MG63 (cell line): ENCODE measurements around the gene SLC39A11. TPM values are rescaled to one million over a fixed set of nuclear protein-coding genes. Genes with fewer than 3 reads are reported as not detected.
"Not testable (repeated sequence)": the region's sequence is repeated elsewhere in the genome, so short reads cannot be mapped to it uniquely, and the experiment has no call there.

Experiments used
- DNase-seq: peaks from one replicate; pipeline ENCODE4 v3.0.0-alpha.2; 2020
- H3K27me3 ChIP-seq: fragments of 250-450 bp; sonication (Bioruptor Pico); 2 replicates; pipeline ENCODE4 v1.5.1; 2020; ENCODE audit warnings: mild to moderate bottlenecking, moderate library complexity
- H3K36me3 ChIP-seq: fragments of 250-450 bp; sonication (Bioruptor Pico); 2 replicates; pipeline ENCODE4 v1.5.1; 2020; ENCODE audit warnings: mild to moderate bottlenecking, moderate library complexity
- H3K4me3 ChIP-seq: fragments of 250-450 bp; sonication (Bioruptor Pico); 2 replicates; pipeline ENCODE4 v1.5.1; 2020; ENCODE audit warnings: mild to moderate bottlenecking, moderate library complexity
- H3K9me3 ChIP-seq: fragments of 250-450 bp; sonication (Bioruptor Pico); 2 replicates; pipeline ENCODE4 v1.5.1; 2020; ENCODE audit warnings: mild to moderate bottlenecking, moderate library complexity
- total RNA-seq: library from RNA; depleted of rRNA; stranded (reverse); fragments of >200 nt; shearing (Covaris generic); gene quantifications from 2 replicates; pipeline ENCODE4 v1.2.3, GENCODE V29; 2014; ENCODE audit warnings: low replicate concordance

The SLC39A11 gene
- total RNA-seq, 1 experiment from 2014 or later: 13.7 TPM

DNA sequence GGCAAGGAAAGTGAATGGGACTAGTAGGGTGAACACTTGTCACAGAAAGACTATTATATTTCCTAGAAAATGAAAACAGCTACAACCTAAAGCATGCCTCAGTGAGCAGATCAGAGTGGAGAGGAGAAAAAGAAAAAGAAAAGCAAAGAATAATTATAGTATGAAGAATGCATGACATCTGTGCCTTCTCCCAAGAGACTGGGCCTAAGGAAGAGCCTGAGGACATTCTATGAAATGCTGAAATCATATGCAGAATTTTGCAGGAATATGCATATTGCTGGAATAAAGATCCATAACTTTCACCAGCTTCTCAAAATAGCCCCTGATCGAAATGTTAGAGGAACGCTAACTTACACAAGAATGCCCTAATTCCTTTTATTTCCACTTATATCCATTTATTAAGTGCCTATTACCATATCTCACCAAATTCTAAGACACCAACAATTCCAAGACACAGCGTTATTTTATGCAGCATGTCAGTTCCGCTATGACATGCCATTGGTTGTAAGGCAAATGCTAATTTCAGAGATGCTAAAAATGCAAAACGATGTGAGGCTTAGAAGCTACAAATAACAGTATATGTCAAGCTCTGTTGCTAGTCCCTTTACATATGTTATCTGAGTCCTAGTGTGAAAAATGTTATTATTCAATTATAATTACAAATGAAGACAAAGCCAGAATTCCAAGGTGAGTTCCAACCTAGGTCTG is 171.0 kb downstream of the SLC39A11 start:
- H3K36me3 ChIP-seq: no peaks in the 10 kb centered on the region; the same call in 1 of the 2 replicates
- H3K4me3 ChIP-seq: no peak overlapping the region
- no peaks in the 10 kb centered on the region for H3K27me3 ChIP-seq
- H3K9me3 ChIP-seq: no peaks in the 10 kb centered on the region
- no peak for DNase-seq

- H3K4me3 ChIP-seq: no peak overlapping the region
- no peak for DNase-seq
- H3K9me3 ChIP-seq: no peaks in the 10 kb centered on the region
- H3K36me3 ChIP-seq: no peaks in the 10 kb centered on the region; the same call in 1 of the 2 replicates
- H3K27me3 ChIP-seq: no peaks in the 10 kb centered on the region
Measured at GRCh38 chr17:72920513-72920912, 172.0 kb downstream of the SLC39A11 start.

GRCh38 chr17:72916991-72917390 is 175.5 kb downstream of the SLC39A11 start:
- no peaks in the 10 kb centered on the region for H3K9me3 ChIP-seq
- no peak overlapping the region for H3K4me3 ChIP-seq
- no peaks in the 10 kb centered on the region; the same call in 1 of the 2 replicates for H3K36me3 ChIP-seq
- DNase-seq: no peak
- H3K27me3 ChIP-seq: no peaks in the 10 kb centered on the region

DNA sequence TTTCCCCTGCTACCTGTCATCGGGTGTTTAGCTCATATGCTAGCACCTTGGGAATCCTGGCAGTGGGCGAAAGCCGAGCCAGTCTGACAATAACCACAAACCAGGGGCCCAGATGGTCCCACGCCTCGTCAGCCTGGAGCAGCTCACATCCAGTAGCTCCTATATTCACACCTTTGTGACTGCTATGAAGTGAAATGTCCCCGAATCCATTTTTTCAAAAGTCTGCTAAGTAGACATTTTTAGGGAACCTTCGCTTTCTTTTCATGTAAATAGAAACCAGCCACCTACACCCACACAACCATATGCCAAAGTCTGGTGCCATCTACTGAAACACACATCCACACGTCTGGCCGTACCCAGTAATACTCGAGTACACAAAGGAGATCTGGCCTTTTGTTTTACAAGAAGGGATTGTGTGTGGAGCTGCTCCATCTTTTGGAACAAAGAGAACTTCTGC is 176.8 kb downstream of the SLC39A11 start:
- no peaks in the 10 kb centered on the region; the same call in 1 of the 2 replicates for H3K36me3 ChIP-seq
- no peaks in the 10 kb centered on the region for H3K9me3 ChIP-seq
- H3K4me3 ChIP-seq: no peak overlapping the region
- H3K27me3 ChIP-seq: no peaks in the 10 kb centered on the region
- no peak for DNase-seq

- Histone ChIP-seq H3K36me3 (no peaks in the 10 kb centered on the region; the same call in none of the 2 replicates), H3K4me3 (no peak overlapping the region), H3K27me3 (no peaks in the 10 kb centered on the region), H3K9me3 (no peaks in the 10 kb centered on the region)
- peak; percentile 23 for DNase-seq
Measured at GRCh38 chr17:72913142-72913682, 179.3 kb downstream of the SLC39A11 start.

DNA sequence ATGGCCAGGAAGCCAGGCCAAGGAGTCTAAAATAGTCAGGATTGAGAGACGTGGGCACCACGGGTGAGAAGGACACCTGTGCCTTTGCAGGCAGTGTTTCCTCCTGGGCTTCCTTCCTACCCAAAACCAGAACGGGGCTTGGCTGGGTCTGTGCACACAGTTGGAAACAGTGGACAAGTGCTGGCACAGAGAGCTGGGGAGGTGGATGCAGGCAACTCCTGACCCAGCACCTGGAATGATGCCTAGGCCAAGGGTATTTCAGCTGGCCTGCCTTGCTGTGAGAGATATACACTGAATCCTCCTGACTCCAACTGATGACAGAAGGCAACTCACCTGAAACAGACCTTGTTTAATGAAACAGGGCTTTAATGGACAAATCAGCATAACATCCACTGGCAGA is 186.2 kb downstream of the SLC39A11 start:
- DNase-seq: no peak
- no peak overlapping the region for H3K4me3 ChIP-seq
- no peaks in the 10 kb centered on the region for H3K27me3 ChIP-seq
- no peaks in the 10 kb centered on the region for H3K9me3 ChIP-seq
- H3K36me3 ChIP-seq: no peaks in the 10 kb centered on the region; the same call in 1 of the 2 replicates

- Histone ChIP-seq H3K9me3 (no peaks in the 10 kb centered on the region), H3K27me3 (no peaks in the 10 kb centered on the region), H3K36me3 (no peaks in the 10 kb centered on the region), H3K4me3 (no peak overlapping the region)
- no peak for DNase-seq
Measured at GRCh38 chr17:72903522-72903921, 189.0 kb downstream of the SLC39A11 start.

DNA sequence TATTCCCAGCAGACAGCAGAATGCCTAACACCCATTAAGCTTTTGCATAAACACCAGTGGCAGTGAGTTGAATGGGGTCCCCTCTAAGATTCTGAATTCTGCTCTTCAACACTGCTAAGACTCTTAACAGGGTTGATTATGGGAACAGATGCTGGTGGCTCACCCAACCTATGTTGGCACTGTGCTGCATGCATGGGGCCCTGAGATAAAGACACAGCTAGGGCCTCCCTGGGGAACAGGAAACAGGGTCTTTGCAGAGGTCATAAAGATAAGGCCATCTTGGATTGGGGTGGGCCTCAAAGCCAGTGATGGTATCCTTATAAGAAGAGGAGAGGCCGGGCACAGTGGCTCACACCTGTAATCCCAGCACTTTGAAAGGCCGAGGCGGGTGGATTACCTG is 190.8 kb downstream of the SLC39A11 start:
- Histone ChIP-seq H3K27me3 (no peaks in the 10 kb centered on the region), H3K36me3 (no peaks in the 10 kb centered on the region), H3K9me3 (no peaks in the 10 kb centered on the region), H3K4me3 (no peak overlapping the region)
- no peak for DNase-seq

DNA sequence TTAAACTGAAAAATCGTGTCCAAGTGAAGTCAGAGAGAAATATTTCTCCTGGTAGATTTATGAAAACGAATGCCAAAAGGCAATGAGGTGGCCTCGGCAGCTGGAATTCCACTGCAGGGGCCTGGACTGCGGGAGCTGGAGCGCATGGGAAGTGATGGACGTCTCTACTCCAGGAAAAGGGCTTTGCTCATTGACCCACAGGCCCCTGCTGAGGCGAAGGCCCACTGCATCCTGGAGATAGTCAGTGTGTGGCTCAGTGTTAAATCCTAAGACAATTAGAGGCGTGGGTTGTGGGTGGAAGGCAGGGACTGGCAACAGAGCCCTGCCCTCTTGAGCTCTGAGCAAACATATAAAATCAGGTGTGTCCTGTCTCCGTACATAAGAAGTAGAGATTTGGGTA is 191.4 kb downstream of the SLC39A11 start:
- no peaks in the 10 kb centered on the region for H3K36me3 ChIP-seq
- no peaks in the 10 kb centered on the region for H3K27me3 ChIP-seq
- H3K4me3 ChIP-seq: no peak overlapping the region
- H3K9me3 ChIP-seq: no peaks in the 10 kb centered on the region
- no peak for DNase-seq

GRCh38 chr17:72900654-72900971 is 191.9 kb downstream of the SLC39A11 start:
- no peaks in the 10 kb centered on the region for H3K9me3 ChIP-seq
- H3K36me3 ChIP-seq: no peaks in the 10 kb centered on the region
- no peak for DNase-seq
- no peaks in the 10 kb centered on the region for H3K27me3 ChIP-seq
- H3K4me3 ChIP-seq: no peak overlapping the region

GRCh38 chr17:72898725-72899124 is 193.8 kb downstream of the SLC39A11 start:
- Histone ChIP-seq H3K9me3 (no peaks in the 10 kb centered on the region), H3K4me3 (no peak overlapping the region), H3K27me3 (no peaks in the 10 kb centered on the region), H3K36me3 (no peaks in the 10 kb centered on the region)
- DNase-seq: no peak

DNA sequence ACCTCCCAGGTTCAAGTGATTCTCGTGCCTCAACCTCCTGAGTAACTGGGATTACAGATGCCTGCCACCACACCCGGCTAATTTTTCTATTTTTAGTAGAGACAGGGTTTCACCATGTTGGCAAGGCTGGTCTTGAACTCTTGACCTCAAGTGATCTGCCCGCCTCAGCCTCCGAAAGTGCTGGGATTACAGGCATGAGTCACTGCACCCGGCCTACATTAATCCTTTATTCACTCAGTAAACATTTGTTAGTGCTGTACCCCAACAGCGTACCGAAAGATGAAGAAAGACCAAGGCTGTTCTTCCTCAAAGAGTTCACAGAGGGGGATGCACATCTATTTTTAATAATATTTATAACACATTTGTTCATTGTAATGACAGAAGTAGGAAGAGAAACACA is 196.2 kb downstream of the SLC39A11 start:
- not testable (repeated sequence) for H3K4me3 ChIP-seq, H3K27me3 ChIP-seq, DNase-seq, H3K9me3 ChIP-seq, H3K36me3 ChIP-seq

GRCh38 chr17:72891627-72892026 is 200.9 kb downstream of the SLC39A11 start:
- DNase-seq: no peak
- Histone ChIP-seq H3K36me3 (no peaks in the 10 kb centered on the region), H3K9me3 (no peaks in the 10 kb centered on the region), H3K27me3 (no peaks in the 10 kb centered on the region), H3K4me3 (no peak overlapping the region)

DNA sequence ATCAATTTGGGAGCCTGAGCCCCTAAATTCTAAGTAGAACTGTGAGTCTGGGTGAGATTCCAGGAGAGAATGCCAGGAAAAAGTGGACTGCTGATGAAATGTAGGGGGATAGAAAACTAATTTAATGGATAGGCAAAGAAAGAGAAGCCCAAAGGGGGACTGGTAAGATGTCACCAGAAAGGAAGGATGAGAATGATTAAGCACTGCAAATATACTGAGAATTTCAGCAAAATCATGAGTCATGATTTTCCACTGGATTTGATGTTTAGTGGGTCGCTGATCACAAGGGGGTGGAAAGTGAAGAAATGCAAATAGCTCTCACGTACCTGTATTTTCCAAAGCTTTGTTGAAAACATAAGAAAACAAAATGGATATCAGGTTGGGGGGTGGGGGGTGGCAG is 201.8 kb downstream of the SLC39A11 start:
- no peak for DNase-seq
- Histone ChIP-seq H3K4me3 (no peak overlapping the region), H3K36me3 (no peaks in the 10 kb centered on the region), H3K27me3 (no peaks in the 10 kb centered on the region), H3K9me3 (no peaks in the 10 kb centered on the region)

DNA sequence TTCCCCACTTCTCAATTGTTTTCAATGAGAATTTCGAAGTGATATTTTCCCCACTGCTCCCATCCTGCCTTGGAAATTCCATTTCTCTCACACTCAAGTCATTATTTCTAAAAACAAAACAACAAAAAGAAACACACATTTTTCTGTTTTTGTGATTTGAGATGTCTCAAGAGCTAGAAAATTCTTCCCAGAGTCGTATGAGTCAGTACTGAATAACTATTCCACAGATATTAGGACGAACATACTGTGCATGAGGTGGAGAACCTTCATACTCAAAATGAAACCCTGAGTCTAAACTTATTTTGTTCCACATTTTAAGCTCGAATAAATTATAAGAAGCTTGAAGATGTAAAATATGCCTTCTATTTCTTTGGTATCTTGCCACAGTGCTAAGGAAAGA is 204.6 kb downstream of the SLC39A11 start:
- no peak for DNase-seq
- H3K36me3 ChIP-seq: no peaks in the 10 kb centered on the region
- H3K9me3 ChIP-seq: no peaks in the 10 kb centered on the region
- no peak overlapping the region for H3K4me3 ChIP-seq
- H3K27me3 ChIP-seq: no peaks in the 10 kb centered on the region

DNA sequence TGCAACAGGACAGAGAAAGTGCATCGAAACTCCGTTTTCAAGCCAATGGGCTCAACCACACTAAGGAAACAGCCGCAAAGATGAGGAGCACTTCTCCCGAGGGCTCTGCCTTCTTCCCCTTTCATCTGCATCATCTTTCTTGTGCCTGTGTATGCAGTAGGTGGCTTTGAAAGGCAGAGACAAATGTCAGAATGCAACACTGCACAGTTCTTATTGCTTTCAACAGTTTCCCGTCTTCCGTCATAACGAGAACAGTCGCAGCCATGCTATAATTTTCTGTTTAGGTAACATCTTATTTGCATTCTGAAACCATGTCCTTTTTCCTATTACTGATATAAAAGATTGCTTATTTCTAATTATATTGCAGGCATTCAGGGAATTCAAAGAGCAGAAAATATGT is 205.2 kb downstream of the SLC39A11 start:
- no peak for DNase-seq
- Histone ChIP-seq H3K4me3 (no peak overlapping the region), H3K27me3 (no peaks in the 10 kb centered on the region), H3K9me3 (no peaks in the 10 kb centered on the region), H3K36me3 (no peaks in the 10 kb centered on the region)

DNA sequence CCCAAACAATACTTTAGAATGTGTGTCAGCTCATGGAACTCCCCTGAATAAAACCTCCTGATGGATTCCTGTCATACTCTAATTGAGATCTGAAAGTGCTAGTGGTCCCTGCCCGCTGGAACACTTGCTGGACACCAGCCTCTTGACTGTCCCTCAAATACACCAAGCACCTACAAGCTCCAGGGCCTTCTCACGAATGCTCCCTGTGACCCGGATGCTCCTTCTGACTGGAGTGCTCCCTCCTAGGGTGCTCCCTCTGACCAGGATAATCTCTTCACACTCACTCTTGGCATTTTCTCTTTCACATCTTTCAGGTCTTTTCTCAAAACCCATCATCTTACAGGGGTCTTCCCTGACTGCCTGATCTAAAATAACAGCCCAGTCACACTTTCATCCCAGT is 205.9 kb downstream of the SLC39A11 start:
- no peaks in the 10 kb centered on the region for H3K27me3 ChIP-seq

DNA sequence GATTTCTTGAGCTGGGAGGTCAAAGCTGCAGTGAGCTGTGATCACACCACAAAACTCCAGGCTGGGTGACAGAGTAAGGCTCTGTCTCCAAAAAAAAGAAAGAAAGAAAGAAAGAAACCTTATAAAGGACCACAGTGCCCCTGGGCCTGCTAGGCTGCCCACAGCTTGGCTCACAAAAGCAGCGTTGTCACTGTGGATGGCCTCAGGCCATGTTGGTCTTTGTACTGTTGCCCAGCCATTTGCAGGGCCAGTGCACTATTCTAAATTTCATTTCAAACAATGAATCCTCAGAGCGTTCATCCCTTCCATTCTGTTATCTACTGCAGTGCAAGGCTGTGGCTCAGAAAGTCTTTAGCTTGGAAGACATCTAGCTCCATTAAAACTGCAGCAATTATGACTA is 208.4 kb downstream of the SLC39A11 start:
- no peak overlapping the region for H3K4me3 ChIP-seq
- no peaks in the 10 kb centered on the region for H3K36me3 ChIP-seq
- DNase-seq: no peak
- peaks cover 16% of the 10 kb centered on the region for H3K9me3 ChIP-seq
- H3K27me3 ChIP-seq: no peaks in the 10 kb centered on the region

More for the DNA sequence above, 205.9 kb downstream of the SLC39A11 start:
- no peaks in the 10 kb centered on the region for H3K36me3 ChIP-seq
- H3K4me3 ChIP-seq: no peak overlapping the region
- no peak for DNase-seq
- H3K9me3 ChIP-seq: no peaks in the 10 kb centered on the region
